ENCODE results near the gene RACK1. TPM values are rescaled to one million over a fixed set of nuclear protein-coding genes. Genes with fewer than 3 reads are reported as not detected.
A peak's percentile ranks its signal among the peaks of the same experiment; 100 is the strongest.

Gene RACK1
- total and polyA plus RNA-seq, 2 of the 8 experiments (the other 6 are each of a cell fraction or from before 2014, with no cell fraction given), result 2,589 to 7,971 TPM

GRCh38 chr5:181194489-181195248 lies 49.0 kb downstream of the RACK1 start (continued):
- peak in 2 of 3 experiments; percentile 30 to 31; a peak in 3 of 4 replicates for TF ChIP-seq CTCF (IDR thresholded peaks at IDR 0.05; ENCODE audit: control extremely low read depth in 1 of 3, insufficient read depth in 1 of 3, low read depth in 1 of 3, low read length in 3 of 3)
